ENCODE results near the gene ABCB8.
"Not testable (repeated sequence)": the region's sequence is repeated elsewhere in the genome, so short reads cannot be mapped to it uniquely, and the experiment has no call there.

The ABCB8 gene

DNA sequence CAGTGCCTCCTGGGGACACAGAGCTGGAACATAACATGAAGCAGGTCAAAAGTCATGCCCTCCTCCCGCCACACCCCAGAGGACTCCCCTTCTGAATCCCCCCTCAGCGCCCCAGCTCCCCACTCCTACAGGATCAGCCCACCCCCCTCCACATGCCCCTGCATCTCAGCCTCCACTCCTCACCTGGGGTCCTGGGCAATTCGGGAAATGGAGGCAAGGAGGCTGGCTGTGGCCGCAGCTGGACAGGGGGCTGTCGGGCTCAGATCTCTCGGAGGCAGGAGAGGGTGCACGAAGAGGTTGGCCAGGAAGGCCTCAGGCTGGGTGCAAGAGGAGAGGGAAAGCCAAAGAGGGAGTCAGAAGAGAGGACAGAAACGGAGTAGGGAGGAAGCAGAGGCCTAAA lies 11.7 kb upstream of the ABCB8 start:
- DNase-seq: no peak

DNA sequence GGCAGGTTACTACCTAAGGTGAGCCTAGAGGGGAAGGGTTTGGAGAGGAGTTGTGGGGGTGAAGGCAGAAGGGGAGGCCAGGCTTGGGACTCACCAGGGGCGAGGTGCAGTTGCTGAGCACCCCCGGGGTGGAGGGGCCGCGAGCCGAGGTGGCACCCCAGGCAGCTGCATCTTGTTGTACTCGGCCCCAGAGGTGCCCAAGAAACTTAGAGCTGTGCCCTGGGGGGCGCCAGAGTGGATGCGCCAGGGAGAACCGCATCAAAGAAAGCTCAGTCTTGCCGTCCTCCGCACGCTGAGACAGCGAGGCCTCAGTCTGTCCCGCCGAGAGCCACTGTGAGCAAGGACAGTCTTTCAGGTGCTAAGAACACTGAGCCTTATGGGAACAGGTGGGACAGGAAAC lies 11.3 kb upstream of the ABCB8 start:
- no peak for DNase-seq

DNA sequence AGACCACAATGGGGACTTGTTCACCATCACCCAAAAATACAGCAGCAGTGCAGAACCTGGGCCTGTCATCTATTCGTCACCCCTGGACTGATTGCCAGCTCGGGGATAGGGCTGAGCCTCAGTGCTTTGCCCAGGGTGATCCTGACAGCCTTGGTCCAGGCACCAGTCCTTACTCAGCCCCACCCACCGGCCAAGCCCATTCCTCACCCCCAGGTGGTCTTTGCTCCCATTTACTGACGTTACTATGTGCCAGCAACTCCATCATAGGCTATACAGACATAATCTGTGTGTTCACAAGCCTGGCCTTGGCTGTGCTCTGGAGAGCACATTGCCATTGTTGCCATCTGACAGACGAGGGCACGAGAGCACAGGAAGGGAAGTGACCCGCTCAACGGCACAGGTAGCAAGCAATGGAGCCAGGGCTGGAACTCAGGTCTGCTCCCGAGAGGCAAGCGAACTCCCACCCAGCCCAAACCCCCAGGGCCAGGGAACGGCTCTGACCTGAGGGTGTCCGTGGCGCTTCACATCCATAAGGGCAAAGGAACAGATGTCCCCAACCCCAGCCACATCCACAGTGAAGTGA lies 10.8 kb upstream of the ABCB8 start:
- DNase-seq: no peak

DNA sequence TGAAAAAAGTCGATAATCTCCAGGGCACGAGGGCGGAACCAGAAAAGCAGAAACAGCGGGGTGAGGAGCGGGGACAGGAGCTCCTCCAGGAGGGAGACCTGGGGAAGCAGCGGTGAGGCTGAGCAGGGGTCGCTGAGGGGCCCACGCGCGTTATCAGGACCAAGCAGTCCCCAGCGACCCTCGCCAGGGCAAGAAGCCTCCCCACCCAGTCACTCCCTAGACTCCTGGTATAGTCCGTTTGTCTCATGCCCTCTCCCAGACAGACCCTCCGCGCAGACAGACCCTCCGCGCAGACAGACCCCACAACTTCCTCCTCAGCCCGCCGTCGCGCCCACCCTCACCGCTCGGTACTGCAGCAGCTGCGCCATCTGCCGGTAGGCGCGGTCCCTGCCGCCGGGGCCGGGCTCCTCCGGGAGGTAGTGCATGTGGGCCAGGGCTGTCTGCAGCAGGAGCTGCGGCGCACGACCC lies 10.3 kb upstream of the ABCB8 start:
- DNase-seq: peak; percentile 81

DNA sequence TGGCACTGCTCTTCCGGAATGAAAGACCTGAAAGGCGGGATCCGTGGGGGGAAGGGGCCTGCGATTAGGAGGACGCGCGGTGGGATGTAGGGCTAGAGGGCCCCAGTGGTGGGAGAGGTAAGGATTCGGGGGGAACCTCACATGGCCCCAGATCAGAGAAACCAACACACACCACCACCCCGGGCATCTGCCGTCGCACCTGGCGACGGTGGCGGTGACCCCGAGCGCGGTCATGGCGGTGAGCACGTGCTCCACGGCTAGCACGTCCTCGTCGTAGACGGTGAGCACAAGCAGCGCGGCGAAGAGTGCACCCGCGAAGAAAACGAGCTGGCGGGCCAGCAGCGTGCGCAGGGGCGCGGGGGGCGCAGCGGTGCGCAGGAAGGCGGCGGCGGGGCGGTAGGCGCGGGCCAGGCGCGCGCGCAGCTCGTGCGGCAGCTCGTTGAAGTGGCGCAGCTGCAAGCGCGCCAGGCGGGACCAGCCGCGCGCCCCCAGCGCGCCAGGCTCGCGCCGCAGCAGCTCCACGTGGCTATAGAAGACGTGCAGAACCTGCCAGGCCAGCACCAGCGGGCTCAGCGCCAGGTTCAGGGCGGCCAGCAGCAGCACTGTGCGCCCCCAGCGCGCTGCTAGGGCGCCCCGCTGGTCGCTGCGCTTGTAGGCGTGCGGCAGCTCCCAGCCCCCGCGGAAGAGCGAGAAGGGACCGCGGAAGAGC lies 9.7 kb upstream of the ABCB8 start:
- DNase-seq: peak; percentile 56

DNA sequence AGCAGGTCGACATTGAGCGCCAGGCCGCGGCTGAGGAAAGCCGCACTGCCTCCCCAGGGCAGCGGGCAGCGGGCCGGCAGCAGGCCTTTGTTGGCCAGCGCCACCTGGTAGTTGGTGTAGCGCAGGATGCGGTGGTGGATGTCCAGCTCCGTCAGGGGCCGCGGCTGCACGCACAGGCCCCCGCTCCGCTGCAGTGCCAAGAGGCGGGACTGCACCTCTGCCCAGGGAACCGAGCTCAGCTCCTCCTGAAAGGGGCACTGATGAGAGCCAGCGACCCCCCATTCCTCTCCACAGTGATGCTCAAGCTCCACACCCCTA lies 9.2 kb upstream of the ABCB8 start:
- DNase-seq: no peak

DNA sequence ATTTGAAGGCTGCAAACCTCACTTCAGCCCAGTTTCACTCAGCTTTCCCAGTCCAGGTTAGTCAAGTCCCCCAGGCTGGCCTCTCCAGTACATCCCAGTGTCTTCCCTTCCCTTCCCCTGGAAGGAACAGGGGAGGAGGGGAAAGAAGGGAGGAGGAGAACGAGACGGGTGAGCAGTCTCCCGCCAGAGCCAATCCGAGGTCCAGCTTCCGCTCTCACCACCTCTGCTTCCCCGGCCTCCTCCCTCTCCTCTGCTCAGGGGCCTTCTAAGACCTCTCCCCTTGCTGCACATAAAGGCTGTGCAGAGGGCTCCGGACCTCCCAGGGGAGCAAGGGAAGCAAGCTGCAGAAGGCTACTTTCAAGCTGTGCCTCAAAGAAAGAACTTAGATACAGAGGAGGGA lies 8.0 kb upstream of the ABCB8 start:
- DNase-seq: no peak

DNA sequence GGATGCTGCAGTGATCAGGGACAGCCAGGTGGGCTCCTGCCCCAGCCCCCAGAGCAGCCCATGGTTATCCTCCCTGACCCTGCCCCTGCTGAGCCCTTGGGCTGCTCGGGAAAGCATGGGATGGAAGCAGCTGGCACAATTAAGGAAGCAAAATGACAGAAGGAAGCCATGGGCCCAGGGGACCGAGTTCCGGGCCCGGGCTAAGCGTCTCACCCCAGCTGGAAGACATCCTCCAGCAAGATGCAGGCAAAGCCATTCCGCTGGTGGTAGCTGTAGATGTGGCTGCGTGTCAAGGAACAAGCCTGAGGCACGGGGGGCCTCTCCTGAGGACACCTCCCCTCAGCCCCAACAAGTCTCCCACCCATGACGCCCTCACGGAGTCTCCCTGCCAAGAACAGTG lies 5.0 kb upstream of the ABCB8 start:
- DNase-seq: no peak

DNA sequence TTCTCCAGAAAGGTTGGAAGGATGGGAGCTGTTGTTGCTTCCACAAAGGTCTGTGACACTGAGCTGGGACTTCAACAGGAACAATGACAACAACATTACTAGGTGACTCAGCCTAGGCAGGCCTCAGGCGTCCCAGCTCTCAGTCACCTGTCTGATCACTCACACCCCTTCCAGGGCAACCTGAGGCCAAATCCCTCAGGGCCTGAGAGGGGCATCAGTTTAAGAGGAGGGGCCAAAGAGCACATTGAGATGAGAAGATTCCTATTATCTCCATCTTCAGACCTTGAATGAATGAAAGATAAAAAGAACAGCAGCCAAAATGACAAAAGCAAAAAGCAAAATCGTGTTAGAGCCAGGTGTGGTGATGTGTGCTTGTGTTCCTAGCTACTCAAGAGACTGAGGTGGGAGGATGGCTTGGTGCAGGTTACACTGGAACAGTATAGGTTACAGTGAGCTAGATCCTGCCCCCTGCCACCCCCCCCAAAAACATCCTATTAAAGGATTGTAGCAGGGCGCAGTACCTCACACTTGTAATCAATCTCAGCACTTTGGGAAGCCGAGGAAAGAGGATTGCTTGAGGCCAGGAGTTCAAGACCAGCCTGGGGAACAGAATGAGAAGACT lies 3.7 kb upstream of the ABCB8 start, which contains the start of gene ATG9B:
Gene ATG9B (minus strand): TSS at position 60 of the 622 bp plus-strand sequence. CDS start 71 bp downstream, outside the sequence.
- DNase-seq: no peak

DNA sequence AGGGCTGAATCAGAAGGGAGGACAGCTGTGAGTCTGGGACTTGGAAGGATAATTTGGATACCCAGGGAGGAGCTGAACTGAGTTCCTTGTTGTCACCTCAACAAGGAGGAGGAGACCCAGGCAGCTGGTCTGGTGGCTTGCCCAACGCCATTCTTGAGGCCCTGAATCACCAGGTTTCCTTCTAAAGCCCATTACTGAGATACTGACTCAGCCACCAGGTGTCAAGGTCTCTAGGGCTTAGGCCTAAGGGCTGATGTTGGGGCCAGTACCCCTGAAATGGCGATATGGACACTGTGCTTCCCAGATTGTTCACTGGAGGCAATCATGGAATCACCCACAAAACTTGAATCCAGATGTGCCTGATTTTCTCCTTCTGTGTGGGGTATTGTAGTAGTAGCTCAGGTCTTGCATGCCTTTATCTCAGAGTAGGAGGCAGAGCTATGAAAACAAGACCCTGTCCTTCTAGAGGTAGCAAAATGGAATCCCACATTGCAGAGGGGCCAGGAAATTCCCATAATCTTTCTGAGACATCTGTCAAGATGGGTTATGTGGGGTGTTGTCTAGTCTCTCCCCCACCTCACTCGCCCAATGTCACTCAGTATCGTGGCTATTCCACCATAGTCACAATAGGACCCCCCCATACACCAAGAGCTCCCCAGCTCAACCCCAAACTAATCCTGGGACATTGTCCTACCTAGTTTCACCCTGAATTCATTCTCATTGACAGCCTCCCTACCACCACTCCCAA lies 2.2 kb upstream of the ABCB8 start:
- no peak for DNase-seq

DNA sequence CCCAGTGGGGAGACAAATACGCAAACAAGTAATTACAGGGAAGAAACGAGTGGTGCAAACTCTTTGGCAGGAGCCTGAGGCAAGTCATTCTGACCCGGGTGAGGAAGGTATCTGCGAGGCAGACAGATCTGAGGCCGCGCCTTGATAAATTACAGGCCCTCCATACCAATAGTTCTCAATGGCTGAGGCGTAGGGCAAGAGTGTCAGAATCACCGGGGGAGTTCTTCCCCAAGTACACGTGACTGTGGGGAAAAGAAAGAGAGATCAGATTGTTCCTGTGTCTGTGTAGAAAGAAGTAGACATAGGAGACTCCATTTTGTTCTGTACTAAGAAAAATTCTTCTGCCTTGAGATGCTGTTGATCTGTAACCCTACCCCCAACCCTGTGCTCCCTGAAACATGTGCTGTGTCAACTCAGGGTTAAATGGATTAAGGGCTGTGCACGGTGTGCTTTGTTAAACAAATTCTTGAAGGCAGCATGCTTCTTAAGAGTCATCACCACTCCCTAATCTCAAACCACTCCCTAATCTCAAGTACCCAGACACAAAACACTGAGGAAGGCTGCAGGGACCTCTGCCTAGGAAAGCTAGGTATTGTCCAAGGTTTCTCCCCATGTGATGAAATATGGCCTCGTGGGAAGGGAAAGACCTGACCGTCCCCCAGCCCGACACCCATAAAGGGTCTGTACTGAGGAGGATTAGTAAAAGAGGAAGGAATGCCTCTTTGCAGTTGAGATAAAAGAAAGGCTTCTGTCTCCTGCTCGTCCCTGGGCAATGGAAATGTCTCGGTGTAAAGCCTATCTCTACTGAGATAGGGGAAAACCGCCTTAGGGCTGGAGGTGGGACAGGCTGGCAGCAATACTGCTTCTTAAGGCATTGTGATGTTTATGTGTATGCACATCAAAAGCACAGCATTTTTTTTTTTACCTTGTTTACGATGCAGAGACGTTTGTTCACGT lies 1.2 kb upstream of the ABCB8 start:
- DNase-seq: peak; percentile 86

DNA sequence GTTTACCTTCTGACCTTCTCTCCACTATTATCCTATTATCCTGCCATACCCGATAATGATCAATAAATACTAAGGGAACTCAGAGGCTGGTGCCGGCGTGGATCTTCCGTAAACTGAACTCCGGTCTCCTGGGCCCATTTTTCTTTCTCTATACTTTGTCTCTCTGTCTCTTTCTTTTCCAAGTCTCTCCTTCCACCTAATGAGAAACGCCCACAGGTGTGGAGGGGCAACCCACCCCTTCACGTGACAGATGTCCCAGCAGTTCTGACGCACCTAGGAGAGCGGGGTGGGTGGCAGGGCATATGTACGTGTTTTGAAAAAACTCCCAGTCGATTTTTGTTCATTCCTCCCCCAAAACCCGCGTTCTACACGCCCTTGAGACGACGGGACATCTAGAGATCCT lies 521 bp upstream of the ABCB8 start:
- DNase-seq: not testable (repeated sequence)

DNA sequence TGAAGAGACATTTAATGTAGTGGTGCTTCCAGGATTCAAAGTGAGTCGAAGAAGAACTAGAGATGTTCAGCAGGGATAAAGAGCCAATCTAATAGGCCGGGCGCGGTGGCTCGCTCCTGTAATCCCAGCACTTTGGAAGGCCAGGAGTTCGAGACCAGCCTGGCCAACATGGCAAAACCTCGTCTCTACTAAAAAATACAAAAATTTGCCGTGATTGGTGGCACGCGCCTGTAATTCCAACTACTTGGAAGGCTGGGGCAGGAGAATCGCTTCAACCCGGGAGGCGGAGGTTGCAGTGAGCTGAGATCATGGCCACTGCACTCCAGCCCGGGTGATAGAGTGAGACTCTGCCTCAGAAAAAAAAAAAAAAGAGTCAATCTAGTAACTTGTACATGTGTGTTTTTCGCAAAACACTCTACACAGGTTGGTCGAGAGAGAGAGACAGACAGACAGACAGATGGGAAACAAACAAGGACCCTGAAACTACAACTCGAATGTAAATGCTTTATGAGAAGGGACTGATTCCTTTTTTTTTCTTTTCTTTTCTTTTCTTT lies 775 bp downstream of the ABCB8 start:
- no peak for DNase-seq

DNA sequence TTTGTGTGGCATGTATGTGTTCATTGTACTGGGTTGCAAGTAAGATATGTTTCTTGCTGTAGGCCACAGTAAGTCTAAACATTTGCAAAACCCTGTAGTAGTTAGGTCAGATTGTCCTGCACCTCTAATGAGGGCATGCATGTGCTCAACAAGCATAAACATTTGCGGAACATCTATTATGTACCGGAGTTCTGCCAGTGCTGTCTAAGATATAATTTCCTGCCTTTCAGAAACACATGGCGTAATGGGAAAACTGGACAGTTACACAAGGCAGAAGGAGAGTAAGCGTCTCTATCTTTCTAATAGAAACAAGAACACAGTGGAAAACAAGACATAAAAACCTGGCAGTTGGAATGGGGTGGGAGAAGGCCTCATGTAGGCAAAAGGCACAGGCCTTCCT lies 2.8 kb downstream of the ABCB8 start:
- no peak for DNase-seq

DNA sequence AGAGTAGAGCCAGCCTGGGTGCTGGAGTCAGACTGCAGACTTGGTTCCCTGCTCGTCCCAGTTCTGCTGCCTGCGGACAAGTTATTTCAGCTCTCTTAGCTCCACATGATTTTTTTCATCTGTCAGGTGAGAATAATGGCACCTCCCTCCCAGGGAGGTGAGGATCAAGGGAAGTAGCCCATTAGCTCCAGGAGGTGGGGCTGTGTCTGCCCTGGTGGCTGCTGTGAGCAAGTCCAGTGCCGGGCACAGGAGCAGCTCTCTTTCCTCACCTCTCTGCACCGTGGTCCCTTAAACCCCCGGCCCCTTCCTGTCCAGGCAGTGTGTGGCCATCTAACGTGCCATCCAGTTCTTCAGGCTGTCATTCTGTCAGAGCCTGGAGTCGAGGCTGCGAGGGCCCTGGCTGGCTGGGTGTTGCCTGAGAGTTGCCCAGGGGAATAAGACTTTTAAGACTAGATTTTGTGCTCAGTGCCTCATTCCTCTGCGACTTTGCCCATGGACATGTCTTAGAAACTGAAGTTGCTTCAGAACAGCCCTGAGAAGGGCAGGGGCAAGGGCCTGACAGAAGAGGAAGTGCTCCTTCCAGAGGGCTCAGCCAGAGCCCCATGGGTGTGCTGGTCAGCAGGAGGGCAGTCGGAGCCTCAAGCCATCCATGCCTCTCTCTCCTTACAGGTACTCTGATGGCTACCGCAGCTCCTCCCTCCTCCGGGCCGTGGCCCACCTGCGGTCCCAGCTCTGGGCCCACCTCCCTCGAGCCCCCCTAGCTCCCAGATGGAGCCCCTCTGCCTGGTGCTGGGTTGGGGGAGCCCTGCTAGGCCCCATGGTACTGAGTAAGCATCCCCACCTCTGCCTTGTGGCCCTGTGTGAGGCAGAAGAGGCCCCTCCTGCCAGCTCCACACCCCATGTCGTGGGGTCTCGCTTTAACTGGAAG lies 5.0 kb downstream of the ABCB8 start:
- no peak for DNase-seq

DNA sequence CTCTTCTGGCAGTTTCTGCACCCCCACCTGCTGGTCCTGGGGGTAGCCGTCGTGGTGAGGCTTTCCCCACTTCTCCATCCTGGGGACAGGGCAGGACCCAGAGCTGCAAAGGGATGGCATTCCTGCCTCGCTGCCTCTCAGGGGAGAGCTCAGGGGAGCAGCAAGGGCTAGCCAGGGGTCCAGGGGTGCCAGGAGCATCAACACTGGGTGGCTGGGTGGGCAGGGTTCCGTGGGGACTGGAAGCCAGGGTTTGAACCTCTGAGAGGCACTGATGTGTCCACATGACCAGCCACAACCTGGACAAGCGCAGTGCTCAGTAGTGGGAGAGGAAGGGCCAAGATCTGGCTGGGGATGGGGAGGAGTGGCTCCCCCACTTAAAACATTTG lies 5.6 kb downstream of the ABCB8 start:
- no peak for DNase-seq

DNA sequence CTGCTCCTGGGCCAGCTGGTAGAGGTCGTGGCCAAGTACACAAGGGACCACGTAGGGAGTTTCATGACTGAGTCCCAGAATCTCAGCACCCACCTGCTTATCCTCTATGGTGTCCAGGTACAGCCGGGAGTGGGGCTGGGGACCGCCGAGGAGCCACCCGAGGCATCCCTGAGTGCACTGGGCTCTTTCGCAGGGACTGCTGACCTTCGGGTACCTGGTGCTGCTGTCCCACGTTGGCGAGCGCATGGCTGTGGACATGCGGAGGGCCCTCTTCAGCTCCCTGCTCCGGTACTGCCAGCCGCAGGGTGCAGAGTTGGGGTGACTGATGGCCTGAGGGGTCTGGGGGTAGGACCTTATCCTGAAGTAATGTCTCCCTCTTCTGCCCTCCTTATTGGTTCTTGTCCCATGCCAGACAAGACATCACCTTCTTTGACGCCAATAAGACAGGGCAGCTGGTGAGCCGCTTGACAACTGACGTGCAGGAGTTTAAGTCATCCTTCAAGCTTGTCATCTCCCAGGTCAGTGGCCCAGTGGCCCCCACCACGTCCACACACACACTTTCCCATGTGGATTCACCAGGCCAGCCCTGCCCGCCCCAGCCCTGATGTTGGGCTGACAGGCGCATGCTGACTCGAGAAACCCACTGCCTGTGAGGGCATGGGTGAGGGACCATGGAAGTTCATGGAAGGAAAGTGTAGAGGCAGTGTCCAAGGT lies 6.2 kb downstream of the ABCB8 start:
- no peak for DNase-seq

DNA sequence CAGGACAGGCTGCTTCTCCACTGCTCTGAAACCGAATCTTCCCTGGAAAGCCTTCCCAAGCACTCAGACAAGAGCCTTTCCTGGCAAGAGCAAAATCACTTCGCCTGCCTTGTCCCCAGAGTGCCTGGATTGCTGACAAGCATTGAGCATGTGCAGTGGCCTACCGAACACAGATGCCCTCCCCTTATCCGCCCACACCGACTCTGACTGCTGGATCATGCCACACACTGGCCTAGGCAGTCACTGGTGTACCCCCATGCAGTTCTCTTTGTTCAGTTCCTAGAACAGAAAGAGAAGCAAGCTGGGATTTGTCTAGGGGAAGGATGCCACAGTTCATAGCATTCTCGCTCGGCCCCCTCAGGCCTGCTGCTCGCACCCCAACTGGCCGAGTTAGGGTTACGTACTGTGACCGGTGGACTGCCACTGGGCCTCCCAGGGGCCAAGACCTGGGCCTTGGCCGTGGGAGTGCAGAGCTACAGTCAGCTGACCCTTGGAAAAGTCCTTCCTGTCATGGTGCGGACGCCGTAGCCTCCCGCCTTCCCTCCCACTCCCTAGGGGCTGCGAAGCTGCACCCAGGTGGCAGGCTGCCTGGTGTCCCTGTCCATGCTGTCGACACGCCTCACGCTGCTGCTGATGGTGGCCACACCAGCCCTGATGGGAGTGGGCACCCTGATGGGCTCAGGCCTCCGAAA lies 6.9 kb downstream of the ABCB8 start:
- no peak for DNase-seq

DNA sequence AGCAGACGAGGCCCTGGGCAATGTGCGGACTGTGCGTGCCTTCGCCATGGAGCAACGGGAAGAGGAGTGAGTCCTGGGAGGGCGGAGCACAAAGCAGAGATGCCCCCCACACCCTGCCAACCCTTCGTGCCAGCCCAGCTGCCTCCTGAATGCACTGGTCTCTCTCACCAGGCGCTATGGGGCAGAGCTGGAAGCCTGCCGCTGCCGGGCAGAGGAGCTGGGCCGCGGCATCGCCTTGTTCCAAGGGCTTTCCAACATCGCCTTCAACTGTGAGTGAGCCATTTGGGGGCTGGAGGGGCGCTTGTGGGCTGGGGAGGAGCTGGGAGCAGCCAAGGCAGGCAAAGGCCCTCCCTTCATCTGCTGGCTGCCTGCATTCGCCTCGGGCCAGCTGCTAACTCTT lies 7.7 kb downstream of the ABCB8 start:
- no peak for DNase-seq

Data from hematopoietic multipotent progenitor cell treated with erythropoietin and hydrocortisone succinate and interleukin-3 and kit ligand, for 6 days (in vitro differentiated cells).